Peyer's patch (tissue), 4 donors: Measurements from ENCODE around the gene SPATA2. TPM values are rescaled to one million over a fixed set of nuclear protein-coding genes. Genes with fewer than 3 reads are reported as not detected.
"Not testable (repeated sequence)": the region's sequence is repeated elsewhere in the genome, so short reads cannot be mapped to it uniquely, and the experiment has no call there.

Experiments used
- DNase-seq, 3 donors: peaks; one replicate each; pipeline ENCODE4 v3.0.0-alpha.2; 2017 to 2019
- H3K27ac ChIP-seq, 4 donors: fragments of 200-600 bp; sonication (generic); one replicate each; pipeline ENCODE4 v1.5.1; 2016 to 2019
- H3K27me3 ChIP-seq, 2 donors: fragments of 200-600 bp; sonication (generic); one replicate each; pipeline ENCODE4 v1.5.1; 2019
- H3K36me3 ChIP-seq, 3 donors: fragments of 200-600 bp; sonication (generic); one replicate each; pipeline ENCODE4 v1.5.1; 2016 to 2019
- H3K4me1 ChIP-seq, 4 donors: fragments of 200-600 bp; sonication (generic); one replicate each; pipeline ENCODE4 v1.5.1; 2016 to 2019
- H3K4me3 ChIP-seq, 4 donors: fragments of 200-600 bp; sonication (generic); 1 replicate in 3 of 4; 2 replicates in 1 of 4; pipeline ENCODE4 v1.5.1; 2016 to 2019; ENCODE audit warnings: mild to moderate bottlenecking in 1 of 4
- H3K9me3 ChIP-seq, 4 donors: fragments of 200-600 bp; sonication (generic); one replicate each; pipeline ENCODE4 v1.5.1; 2016 to 2019; ENCODE audit warnings: mild to moderate bottlenecking in 1 of 4
- CTCF ChIP-seq, 6 experiments: fragments of 450-650 bp in 4 of 6; fragments of 200-600 bp in 2 of 6; sonication (generic) in 1 of 6; IDR thresholded peaks; one replicate each; pipeline ENCODE4 v1.5.1; 2017 to 2019; ENCODE audit warnings: antibody characterized with exemption in 6 of 6, mild to moderate bottlenecking in 3 of 6, moderate library complexity in 1 of 6
- POLR2A ChIP-seq, 2 donors: fragments of 450-650 bp; IDR thresholded peaks; one replicate each; pipeline ENCODE4 v1.5.1; 2017; ENCODE audit warnings: antibody characterized with exemption in 2 of 2, mild to moderate bottlenecking in 2 of 2, moderate library complexity in 2 of 2
- total RNA-seq, 4 donors: library from RNA; depleted of rRNA; stranded (reverse); fragments of >200 nt; gene quantifications; one replicate each; pipeline ENCODE4 v1.1.0, GENCODE V29; 2016

The SPATA2 gene
- total RNA-seq, 4 donors from 2014 or later: 4.1 to 19.8 (median 14.0) TPM

DNA sequence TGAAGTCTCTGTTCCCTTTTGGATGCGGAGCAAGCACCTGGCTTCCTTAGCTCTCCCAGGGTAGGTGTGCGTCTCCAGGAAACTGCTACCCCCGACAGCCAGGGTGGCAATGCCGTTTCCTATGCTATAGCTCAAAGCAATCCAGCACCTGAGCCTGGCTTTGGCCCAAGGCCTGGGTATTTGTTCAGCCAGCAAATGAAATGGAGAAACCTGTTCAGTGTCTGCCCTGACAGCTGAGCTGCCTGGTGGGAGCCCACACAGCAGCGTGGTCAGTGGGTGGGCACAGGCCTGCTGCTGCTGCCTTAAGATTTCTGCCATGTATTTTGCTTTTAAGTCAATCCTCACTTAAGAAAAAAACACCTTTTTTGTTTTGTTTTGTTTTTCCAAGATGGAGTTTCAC, 13.7 kb downstream of the SPATA2 start:
- DNase-seq: peak in 1 of 3 donors; percentile 24
- H3K4me3 ChIP-seq: no peak overlapping the region
- H3K27me3 ChIP-seq: no peaks in the 10 kb centered on the region
- no peak for TF ChIP-seq POLR2A (IDR thresholded peaks at IDR 0.05)
- TF ChIP-seq CTCF (IDR thresholded peaks at IDR 0.05): no peak
- H3K36me3 ChIP-seq: peaks cover 0 to 27% (median 0%) of the 10 kb centered on the region in 3 donors
- H3K27ac ChIP-seq: no peak overlapping the region
- H3K9me3 ChIP-seq: no peaks in the 10 kb centered on the region
- no peaks in the 10 kb centered on the region for H3K4me1 ChIP-seq

DNA sequence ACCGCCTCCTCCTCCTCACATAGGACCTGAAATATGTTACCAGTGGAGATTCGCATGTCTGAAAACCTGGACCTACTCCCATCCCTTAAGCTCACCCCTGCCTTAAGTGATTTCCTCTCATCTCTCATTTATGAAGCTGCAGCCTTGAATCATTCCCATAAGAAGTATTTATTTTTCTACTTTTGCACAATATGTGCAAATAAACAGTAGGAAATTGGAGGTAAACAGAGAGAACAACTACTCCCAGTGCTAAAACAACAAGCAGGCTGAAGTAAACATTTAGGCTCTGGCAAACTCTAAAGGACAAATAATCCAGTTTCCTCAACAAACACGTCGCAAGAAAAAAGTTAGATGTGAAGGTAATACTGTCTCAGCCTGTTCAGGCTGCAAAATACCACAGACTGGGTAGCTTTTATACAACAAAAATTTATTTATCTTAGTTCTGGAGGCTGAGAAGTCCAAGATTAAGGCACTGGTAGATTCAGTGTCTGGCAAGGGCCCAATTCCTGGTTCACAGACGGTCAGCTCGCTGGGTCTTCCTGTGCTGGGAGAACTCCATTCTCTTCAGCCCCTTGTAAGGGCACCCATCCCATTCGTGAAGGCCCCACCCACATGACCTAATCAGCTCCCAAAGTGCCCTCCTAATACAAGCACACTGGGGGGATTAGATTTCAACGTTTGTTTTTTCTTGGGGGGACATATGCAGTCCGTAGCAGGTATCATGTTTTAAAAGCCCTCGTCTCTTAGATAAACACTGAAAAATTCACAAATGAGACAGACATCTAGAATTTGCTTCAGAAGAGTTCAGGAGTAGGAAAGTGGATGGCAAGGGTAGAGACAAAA, 15.6 kb downstream of the SPATA2 start:
- Histone ChIP-seq H3K27me3 (no peaks in the 10 kb centered on the region), H3K27ac (no peak overlapping the region), H3K4me1 (no peaks in the 10 kb centered on the region), H3K4me3 (no peak overlapping the region), H3K9me3 (no peaks in the 10 kb centered on the region), H3K36me3 (peaks cover 0 to 9% (median 0%) of the 10 kb centered on the region in 3 donors)
- no peak for DNase-seq
- TF ChIP-seq CTCF (IDR thresholded peaks at IDR 0.05): no peak
- TF ChIP-seq POLR2A (IDR thresholded peaks at IDR 0.05): no peak

DNA sequence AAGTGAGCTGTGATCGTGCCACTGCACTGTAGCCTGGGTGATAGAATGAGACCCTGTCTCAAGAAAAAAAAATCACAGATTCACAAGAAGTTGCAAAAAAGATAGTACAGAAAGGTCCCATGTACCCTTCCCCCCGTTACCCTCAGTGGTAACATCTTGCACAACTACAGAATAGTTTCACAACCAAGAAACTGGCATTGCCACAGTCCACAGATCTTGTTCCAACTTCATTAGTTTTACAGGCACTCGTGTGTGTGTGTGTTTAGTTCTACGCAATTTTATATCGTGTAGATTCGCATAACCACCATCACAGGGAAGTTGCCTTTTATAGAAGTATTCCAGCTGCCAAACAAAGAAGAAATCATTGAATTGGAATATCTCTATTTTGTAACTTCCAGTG, 19.1 kb downstream of the SPATA2 start:
- no peaks in the 10 kb centered on the region for H3K36me3 ChIP-seq
- no peak for TF ChIP-seq POLR2A (IDR thresholded peaks at IDR 0.05)
- no peak for TF ChIP-seq CTCF (IDR thresholded peaks at IDR 0.05)
- H3K27ac ChIP-seq: no peak overlapping the region
- no peak overlapping the region for H3K4me3 ChIP-seq
- peaks cover 0 to 20% (median 0%) of the 10 kb centered on the region in 4 donors for H3K4me1 ChIP-seq
- H3K9me3 ChIP-seq: no peaks in the 10 kb centered on the region
- DNase-seq: no peak
- H3K27me3 ChIP-seq: no peaks in the 10 kb centered on the region

- DNase-seq, H3K4me3 ChIP-seq, H3K9me3 ChIP-seq, H3K36me3 ChIP-seq, H3K27ac ChIP-seq, H3K27me3 ChIP-seq: not testable (repeated sequence)
- peaks cover 0 to 26% (median 0%) of the 10 kb centered on the region in 4 donors for H3K4me1 ChIP-seq
Observed at GRCh38 chr20:49895474-49896093, 19.7 kb downstream of the SPATA2 start.

- Histone ChIP-seq H3K9me3 (no peaks in the 10 kb centered on the region), H3K27ac (peak overlapping the region in 1 of 4 donors; percentile 22), H3K4me3 (no peak overlapping the region), H3K27me3 (no peaks in the 10 kb centered on the region), H3K36me3 (peaks cover 0 to 2% (median 0%) of the 10 kb centered on the region in 3 donors), H3K4me1 (peaks cover 0 to 36% (median 0%) of the 10 kb centered on the region in 4 donors)
- no peak for DNase-seq
- no peak for TF ChIP-seq CTCF (IDR thresholded peaks at IDR 0.05)
- TF ChIP-seq POLR2A (IDR thresholded peaks at IDR 0.05): no peak
Observed at GRCh38 chr20:49894073-49894470, 21.3 kb downstream of the SPATA2 start.
